AG09309 (cell line): ENCODE data around the gene IL23R.

ENCODE experiments used
- DNase-seq: peaks from one replicate; pipeline ENCODE4 v3.0.0-alpha.2; 2010; ENCODE audit warnings: low read depth
- H3K4me3 ChIP-seq: 2 replicates; pipeline ENCODE4 v1.5.1; 2011; ENCODE audit warnings: mild to moderate bottlenecking, low read depth, low read length, moderate library complexity; ENCODE audit not compliant: control insufficient read depth
- TF ChIP-seq, protein P1 (sequence below): IDR thresholded peaks from 2 replicates; pipeline ENCODE4 v1.5.1; 2011; ENCODE audit warnings: mild to moderate bottlenecking, low read depth, low read length, inconsistent platforms; ENCODE audit not compliant: insufficient read depth, control insufficient read depth; ENCODE audit errors: missing control alignments

Gene IL23R

DNA sequence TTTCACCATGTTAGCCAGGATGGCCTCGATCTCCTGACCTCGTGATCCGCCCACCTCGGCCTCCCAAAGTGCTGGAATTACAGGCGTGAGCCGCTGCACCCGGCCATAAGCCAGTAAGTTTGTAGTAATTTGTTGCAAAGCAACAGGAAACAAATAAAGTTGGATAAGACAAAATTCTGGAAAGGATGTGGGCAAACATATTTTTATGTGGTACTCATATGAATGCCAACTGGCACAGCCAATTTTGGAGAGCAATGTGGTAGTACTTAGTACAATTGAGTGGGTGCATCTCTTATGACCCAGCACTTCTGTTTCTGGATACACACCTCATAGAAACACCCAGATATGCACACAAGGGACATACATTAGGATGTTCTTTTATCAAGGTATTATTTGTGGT, 133.0 kb downstream of the IL23R start:
- TF ChIP-seq, protein P1, sequence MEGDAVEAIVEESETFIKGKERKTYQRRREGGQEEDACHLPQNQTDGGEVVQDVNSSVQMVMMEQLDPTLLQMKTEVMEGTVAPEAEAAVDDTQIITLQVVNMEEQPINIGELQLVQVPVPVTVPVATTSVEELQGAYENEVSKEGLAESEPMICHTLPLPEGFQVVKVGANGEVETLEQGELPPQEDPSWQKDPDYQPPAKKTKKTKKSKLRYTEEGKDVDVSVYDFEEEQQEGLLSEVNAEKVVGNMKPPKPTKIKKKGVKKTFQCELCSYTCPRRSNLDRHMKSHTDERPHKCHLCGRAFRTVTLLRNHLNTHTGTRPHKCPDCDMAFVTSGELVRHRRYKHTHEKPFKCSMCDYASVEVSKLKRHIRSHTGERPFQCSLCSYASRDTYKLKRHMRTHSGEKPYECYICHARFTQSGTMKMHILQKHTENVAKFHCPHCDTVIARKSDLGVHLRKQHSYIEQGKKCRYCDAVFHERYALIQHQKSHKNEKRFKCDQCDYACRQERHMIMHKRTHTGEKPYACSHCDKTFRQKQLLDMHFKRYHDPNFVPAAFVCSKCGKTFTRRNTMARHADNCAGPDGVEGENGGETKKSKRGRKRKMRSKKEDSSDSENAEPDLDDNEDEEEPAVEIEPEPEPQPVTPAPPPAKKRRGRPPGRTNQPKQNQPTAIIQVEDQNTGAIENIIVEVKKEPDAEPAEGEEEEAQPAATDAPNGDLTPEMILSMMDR = no peak
- DNase-seq = no peak
- no peak overlapping the region for H3K4me3 ChIP-seq

DNA sequence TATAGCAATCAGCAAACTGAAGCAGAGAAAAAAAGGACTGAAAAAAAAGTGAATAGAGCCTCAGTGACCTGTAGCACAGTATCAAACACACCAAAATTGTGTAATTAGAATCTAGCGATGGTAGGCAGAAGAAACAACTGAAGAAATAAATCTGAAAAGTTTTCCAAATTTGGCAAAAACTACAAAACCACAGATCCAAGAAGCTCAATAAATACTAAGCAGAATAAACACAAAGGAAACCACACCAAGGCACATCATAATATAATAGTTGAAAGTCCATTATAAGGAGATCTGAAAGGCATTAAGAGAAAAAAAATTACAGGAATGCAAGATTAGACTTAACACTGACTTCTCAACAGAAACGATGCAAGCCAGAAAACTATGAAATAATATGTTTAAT, 134.3 kb downstream of the IL23R start:
- DNase-seq = no peak
- TF ChIP-seq, protein P1 = no peak
- no peak overlapping the region for H3K4me3 ChIP-seq

DNA sequence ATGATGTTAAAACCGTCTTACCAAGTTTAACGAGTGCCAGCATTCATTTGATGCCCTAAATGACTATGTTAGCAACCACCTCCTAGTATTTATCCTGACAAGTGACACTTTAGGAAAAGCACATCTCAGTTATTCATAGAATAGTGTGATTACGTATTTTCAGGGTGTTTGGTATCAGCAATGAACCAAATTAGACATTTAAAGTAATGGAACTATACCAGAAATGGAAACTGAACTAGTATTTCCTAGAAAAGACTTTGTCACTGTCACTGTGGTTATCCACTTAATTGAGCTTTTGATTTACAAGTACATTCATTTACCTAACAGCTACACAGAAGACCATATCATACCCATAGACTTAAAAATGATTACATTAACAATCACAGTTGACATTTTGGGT, 137.8 kb downstream of the IL23R start:
- TF ChIP-seq, protein P1 = no peak
- no peak overlapping the region for H3K4me3 ChIP-seq
- no peak for DNase-seq

DNA sequence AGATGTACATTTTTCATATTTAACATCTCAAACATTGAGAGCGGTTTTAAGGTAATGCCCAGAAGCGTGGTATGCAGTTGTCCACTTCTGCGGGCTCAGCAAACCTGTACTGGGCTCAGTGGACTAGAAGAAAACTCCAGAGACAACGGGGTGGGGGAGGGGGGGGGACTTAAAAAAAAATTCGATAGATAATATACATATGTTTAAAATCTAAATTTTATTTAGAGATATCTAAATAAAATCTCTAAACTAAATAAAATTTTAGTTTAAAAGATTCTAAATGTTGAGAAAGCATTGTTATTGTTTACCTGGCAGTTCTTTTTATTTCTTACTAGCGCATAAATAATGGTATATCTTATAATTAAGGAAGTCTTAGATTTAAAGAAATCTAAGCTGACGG, 140.3 kb downstream of the IL23R start:
- H3K4me3 ChIP-seq = no peak overlapping the region
- DNase-seq = no peak
- TF ChIP-seq, protein P1 = no peak

DNA sequence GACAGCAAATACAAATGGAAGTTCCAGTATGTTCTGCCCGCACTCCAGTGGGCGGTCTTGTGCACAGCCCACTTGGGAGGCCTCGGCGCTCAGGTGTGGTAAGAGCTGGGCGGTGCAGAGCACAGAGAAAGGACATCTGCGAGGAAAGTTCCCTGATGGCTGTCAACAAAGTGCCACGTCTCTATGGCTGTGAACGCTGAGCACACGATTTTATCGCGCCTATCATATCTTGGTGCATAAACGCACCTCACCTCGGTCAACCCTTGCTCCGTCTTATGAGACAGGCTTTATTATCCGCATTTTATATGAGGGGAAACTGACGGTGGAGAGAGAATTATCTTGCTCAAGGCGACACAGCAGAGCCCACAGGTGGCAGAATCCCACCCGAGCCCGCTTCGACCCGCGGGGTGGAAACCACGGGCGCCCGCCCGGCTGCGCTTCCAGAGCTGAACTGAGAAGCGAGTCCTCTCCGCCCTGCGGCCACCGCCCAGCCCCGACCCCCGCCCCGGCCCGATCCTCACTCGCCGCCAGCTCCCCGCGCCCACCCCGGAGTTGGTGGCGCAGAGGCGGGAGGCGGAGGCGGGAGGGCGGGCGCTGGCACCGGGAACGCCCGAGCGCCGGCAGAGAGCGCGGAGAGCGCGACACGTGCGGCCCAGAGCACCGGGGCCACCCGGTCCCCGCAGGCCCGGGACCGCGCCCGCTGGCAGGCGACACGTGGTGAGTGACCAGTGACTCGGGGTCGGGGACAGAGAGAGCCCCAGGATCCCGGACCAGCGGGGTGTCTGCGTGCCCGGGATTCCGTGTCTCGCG, 141.2 kb downstream of the IL23R start, which contains the start of gene IL12RB2:
Gene IL12RB2, plus strand, starts transcription at position 623 of the 810 bp plus-strand sequence. CDS start 12,496 bp downstream, outside the sequence.
- TF ChIP-seq, protein P1 = no peak
- no peak within 1 kb of the TSS; the same call in 1 of the 2 replicates for H3K4me3 ChIP-seq
- DNase-seq = no peak

DNA sequence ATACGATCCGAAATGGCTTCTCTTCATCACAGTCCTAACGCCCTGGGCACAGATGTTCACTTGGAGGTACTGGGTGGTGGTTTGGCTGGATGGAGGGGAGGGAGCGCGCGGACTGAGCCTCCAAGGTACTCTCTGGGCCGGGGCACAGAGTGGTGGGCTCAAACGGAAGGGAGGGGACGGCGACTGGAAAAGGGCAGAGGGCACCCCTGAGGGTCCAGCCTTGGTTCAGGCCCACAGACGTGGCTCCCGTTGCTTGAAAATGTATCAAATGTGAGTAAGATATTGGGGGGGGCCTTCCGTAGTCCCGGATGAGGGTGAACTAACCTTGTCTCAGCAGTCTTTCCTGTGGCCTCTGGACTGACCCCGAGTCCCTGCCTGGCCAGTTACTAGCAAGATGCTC, 141.9 kb downstream of the IL23R start:
- TF ChIP-seq, protein P1 = no peak
- no peak for DNase-seq
- no peak overlapping the region; the same call in 1 of the 2 replicates for H3K4me3 ChIP-seq
